NCI-H2107 treated with DMSO at 0.1 percent for 48 hours (cell line): ENCODE measurements around the gene HAND2.
A peak's percentile ranks its signal among the peaks of the same experiment; 100 is the strongest.

Source experiments
- DNase-seq: peaks from one replicate; lab custom pipeline; 2025; ENCODE audit not compliant: unreplicated experiment; lab: John Stamatoyannopoulos, UW

HAND2 gene

DNA sequence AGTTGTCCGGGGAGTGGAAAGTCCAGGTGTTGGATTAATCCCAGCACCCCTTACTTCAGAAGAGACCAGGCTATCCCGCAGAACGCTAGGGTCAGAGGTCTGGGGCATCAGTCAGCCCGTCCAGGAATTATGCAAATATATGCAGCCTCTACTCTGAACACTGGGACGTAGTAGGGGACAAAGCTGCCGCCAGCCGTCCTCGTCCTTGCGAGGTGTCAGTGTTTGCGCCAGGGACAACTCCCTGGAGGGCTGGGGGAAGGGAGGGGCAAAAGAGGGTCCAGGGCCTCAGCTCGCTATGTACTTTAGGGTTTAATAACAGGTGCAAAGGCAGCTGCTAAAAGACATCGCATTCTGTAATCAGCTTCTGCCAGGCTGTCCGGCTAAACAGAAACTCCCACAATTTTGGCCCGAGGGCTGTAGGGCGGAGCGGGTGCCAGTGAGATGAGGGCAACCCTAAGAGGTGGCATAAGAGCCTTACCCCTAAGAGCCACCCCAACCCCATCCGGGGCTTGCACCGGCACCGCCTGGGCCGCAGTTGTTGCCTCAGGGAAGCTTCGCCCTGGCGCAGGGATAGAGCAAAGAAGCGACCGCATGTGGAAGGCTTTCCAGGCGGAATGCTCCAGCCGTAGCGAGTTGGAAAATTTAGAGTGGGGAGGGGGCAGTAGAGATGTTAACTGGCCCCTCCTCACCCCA is 8.4 kb downstream of the HAND2 start:
- no peak for DNase-seq

DNA sequence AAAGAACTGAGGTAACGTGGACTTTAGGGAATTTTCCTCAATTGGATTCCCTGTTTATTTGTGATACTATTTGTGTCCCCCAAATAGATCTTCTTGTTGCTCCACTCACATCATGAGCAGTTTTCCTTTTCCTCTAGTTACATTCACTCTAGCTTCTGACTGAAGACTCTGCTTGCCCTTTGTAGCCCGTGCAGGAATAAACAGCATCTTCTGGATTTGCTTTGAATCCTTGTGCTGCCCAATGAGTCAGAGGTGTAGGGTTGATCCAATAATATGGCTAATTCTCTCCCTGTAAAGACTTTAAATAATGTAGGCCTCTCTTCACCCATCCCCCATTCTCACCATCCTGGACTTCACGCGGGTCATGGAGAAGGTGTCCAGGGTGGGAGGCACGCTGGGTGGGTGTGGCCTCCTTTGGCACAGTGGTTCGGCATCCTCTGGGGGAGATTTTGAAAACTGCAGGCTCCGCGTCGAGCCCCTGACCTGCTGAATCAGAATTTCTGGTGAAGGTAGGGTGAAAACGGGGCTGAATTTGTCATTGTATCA is 9.0 kb downstream of the HAND2 start:
- DNase-seq: no peak

DNA sequence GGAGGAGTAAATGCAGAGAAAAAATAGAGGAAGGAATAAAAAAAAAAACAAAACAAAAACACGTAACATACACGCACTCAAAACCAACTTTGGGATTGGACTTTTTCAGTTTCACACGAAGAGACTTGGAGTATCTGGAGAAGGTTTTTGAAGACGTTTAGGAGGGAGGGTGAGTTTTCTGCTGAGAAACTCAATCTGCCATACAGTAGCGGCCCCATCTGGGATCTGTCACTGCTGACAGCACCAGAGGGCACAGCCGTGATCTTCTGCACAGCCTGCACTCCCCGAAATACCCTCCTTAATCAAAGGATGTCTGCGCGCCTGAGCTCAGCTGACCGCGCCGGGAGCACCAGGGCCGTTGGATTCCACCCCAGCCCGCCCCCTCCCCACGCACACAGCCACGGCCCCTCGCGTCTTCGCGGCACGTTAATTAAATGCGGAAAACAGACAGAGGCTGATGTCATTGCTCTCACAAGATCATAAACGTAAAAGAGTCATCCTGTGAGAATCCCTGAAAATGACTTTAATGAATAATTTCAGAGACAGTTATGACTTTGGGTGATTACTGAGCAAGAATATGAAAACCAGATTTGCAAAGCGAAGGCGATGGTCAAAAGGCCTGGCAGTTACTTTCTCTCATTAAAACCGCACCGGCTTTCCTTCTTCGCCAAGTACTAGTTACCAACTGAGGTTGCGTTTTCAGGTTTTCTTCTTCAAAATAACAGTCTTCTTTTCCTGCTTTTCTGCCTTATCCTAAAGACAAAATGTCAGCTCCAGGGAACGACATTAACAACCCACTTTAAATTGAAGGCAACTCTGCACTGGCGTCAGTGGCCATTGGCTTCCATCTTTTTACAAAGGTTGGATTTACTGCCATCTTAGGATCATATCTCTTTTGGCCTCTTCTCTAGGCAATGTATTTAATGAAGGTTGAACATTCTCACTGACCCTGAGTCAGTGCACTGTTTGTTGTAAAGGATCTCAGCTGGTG is 10.6 kb downstream of the HAND2 start:
- DNase-seq: no peak

GRCh38 chr4:173518425-173519102 is 11.5 kb downstream of the HAND2 start:
- no peak for DNase-seq

GRCh38 chr4:173517781-173518424 is 12.1 kb downstream of the HAND2 start:
- DNase-seq: no peak

- no peak for DNase-seq
Measured at GRCh38 chr4:173516621-173517524, 13.2 kb downstream of the HAND2 start.

DNA sequence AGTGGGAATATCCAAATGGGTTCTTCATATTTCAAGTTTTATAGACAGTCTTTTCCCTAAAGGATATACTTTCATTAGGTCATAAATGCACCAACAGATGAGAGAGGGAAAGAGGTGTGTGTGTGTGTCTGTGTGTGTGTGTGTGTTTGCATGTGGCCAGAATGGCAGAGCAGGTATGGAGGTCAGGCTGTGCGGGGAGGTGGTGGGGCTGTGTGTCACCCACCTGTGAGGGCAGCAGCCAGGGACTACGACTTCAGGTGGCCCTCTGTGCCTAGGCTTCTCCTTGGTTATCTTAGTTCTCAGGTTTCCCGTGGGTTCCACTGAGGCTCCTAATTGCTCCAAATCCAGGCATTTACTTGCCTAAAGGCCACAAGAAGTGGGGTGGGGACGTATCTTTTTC is 14.6 kb downstream of the HAND2 start:
- no peak for DNase-seq

GRCh38 chr4:173514641-173515217 is 15.3 kb downstream of the HAND2 start:
- no peak for DNase-seq

GRCh38 chr4:173513651-173514050 is 16.4 kb downstream of the HAND2 start:
- DNase-seq: no peak

DNA sequence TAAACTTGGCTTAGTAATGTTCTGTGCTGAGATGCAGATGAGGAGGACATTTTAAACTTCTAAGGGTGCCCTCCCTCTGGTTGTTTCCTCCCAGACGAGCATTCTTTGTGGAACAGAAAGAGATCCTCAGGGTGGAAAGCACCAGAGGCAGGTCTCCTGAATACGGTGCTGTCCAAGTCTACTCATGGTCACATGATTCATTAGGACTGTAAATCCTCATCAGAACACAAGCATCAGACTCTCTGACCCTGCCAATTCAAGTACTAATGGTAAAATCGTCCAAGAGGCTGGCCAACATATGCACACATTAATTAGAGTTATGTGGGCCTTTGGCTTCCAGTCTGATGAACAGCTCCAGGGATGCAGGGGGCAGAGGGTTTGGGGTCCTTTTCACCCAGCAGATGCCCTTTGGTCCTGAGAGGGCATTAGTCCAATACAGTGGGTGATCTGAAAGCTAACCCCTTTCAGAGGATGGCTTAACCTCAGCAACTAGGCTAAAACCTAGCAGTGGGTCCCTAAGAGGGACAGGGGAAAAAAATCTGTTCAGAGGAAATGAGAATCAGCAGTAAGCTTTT is 18.2 kb downstream of the HAND2 start:
- DNase-seq: no peak

DNA sequence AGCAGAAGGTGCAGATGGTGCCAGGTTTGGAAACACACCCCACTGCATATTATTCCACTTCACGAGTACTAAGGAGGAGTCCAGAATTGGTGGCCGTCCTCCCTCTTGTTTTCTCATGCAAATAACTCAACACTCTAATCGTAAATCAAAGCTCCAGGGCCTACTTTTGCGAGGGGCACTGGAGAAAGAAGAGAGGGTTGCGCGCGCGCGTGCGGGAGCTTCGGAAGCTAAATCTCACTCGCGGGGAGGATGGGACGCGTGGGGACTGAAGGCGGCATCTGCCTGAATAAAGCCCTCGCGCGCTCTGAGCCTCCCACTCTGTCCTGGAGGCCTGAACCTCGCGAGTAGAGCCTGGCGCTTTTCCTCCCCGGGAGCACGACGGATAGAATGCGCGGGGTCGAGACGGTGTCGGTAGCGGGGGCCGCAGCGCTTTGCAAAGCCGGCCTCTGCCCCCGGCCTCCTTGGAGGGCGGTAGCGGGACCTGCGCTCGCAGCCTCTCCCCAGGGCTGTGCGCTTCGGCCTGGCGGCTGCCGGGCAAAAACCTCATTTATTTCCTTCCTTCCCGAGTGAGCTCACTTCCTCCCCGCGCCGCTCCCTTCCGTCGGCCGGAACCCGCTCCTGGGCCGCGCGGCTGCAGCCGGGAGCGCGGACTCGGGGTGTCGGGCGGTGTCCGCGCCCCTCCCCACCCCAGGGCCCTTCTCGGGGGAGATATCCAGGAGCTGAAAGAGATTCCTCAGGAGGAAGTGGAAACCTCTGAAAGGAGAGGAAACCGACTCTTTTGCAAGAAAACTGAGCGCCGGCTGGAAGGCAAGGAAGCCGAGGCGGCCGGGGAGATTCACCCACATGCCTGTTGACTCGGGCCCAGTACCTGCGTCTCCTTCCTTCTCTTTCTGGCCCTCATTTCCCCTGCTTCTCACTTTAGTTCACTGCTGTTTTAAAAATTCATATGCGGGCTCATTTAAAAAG is 20.7 kb downstream of the HAND2 start:
- DNase-seq: no peak

GRCh38 chr4:173508386-173509035 is 21.5 kb downstream of the HAND2 start:
- DNase-seq: no peak

GRCh38 chr4:173507471-173508385 is 22.3 kb downstream of the HAND2 start:
- no peak for DNase-seq

DNA sequence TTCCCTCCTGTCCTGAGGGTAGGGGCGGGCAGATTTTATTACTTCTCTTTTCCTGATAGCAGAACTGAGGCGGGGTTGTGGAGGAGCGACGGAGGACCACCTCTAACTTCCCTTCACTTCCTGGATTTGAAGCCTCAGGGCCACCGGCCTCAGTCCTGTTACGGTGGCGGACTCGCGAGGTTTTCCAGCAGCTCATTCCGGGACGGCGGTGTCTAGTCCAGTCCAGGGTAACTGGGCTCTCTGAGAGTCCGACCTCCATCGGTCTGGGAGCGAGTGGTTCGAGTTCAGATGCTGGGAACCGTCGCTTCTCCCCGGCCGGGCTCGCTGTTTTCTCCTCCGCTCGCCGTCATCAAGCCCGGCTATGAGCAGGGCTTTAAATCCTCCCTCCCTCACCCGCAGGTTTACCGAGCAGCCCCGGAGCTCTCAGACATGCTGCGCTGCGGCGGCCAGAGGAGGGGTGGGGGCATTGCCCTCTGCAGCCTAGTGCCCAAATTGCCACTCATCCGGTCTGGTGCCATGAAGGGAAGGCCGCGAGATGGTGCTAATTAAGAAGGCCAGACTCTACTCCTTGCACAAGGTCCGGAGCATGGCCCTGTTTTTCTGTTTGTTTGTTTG is 23.3 kb downstream of the HAND2 start:
- DNase-seq: no peak

- DNase-seq: peak; percentile 16
Measured at GRCh38 chr4:173505924-173506518, 24.0 kb downstream of the HAND2 start.

GRCh38 chr4:173504181-173504503 is 25.9 kb downstream of the HAND2 start:
- DNase-seq: no peak
